MM.1S (cell line): ENCODE measurements around the gene FRMD8.

Experiments
- DNase-seq: peaks from one replicate; pipeline ENCODE4 v3.0.0-alpha.2; 2015
- H2AFZ ChIP-seq: fragments of 300-600 bp; sonication (generic); 2 replicates; pipeline ENCODE4 v1.6.0; 2016; ENCODE audit warnings: antibody characterized with exemption, low read length
- H3F3A ChIP-seq: fragments of 300-600 bp; sonication (generic); 2 replicates; pipeline ENCODE4 v1.6.1; 2016; ENCODE audit warnings: mild to moderate bottlenecking, antibody characterized with exemption, low read length, moderate library complexity, mixed read lengths; ENCODE audit not compliant: insufficient read depth
- H3K27ac ChIP-seq: fragments of 300-600 bp; sonication (generic); 2 replicates; pipeline ENCODE4 v1.5.1; 2016; ENCODE audit warnings: mild to moderate bottlenecking, low read length
- H3K27me3 ChIP-seq: fragments of 300-600 bp; sonication (generic); replicated peaks from 2 replicates; pipeline ENCODE4 v1.6.0; 2016; ENCODE audit warnings: low read length; ENCODE audit not compliant: insufficient read depth
- H3K36me3 ChIP-seq: fragments of 300-600 bp; sonication (generic); replicated peaks from 2 replicates; pipeline ENCODE4 v1.6.1; 2016; ENCODE audit warnings: mild to moderate bottlenecking, low read length, mixed read lengths; ENCODE audit not compliant: insufficient read depth
- H3K4me1 ChIP-seq: fragments of 300-600 bp; sonication (generic); 2 replicates; pipeline ENCODE4 v1.6.1; 2016; ENCODE audit warnings: low read length, mixed read lengths
- H3K4me2 ChIP-seq: fragments of 300-600 bp; sonication (generic); 2 replicates; pipeline ENCODE4 v1.6.0; 2016; ENCODE audit warnings: low read depth, low read length
- H3K4me3 ChIP-seq: fragments of 300-600 bp; sonication (generic); 2 replicates; pipeline ENCODE4 v1.5.1; 2016; ENCODE audit warnings: low read length, mixed read lengths
- H3K79me2 ChIP-seq: fragments of 300-600 bp; sonication (generic); 2 replicates; pipeline ENCODE4 v1.6.1; 2016; ENCODE audit warnings: mixed run types, low read length, mixed read lengths
- H3K9ac ChIP-seq: fragments of 300-600 bp; sonication (generic); 2 replicates; pipeline ENCODE4 v1.6.1; 2016; ENCODE audit warnings: low read length, mixed read lengths
- H3K9me2 ChIP-seq: fragments of 300-600 bp; sonication (generic); replicated peaks from 2 replicates; pipeline ENCODE4 v1.6.1; 2016; ENCODE audit warnings: mild to moderate bottlenecking, low read length, mixed read lengths; ENCODE audit not compliant: insufficient read depth
- H3K9me3 ChIP-seq: fragments of 300-600 bp; sonication (generic); replicated peaks from 2 replicates; pipeline ENCODE4 v1.6.1; 2016; ENCODE audit warnings: mild to moderate bottlenecking, low read length, mixed read lengths; ENCODE audit not compliant: insufficient read depth
- H4K20me1 ChIP-seq: fragments of 300-600 bp; sonication (generic); 2 replicates; pipeline ENCODE4 v1.6.1; 2016; ENCODE audit warnings: mild to moderate bottlenecking, low read length, moderate library complexity, mixed read lengths; ENCODE audit not compliant: insufficient read depth
- EZH2 ChIP-seq: fragments of 300-600 bp; sonication (generic); optimal IDR thresholded peaks from 2 replicates; pipeline ENCODE3; 2017; ENCODE audit warnings: low read depth, mild to moderate bottlenecking, antibody characterized with exemption, low read length, mixed read lengths
- EZH2phosphoT487 ChIP-seq: fragments of 300-600 bp; sonication (generic); IDR thresholded peaks from 2 replicates; pipeline ENCODE4 v1.6.1; 2018; ENCODE audit warnings: antibody characterized with exemption, low read length
- TF ChIP-seq, protein P1 (sequence below): fragments of 300-600 bp; sonication (generic); IDR thresholded peaks from 2 replicates; pipeline ENCODE4 v1.5.1; 2016; ENCODE audit warnings: antibody characterized with exemption, low read length, mixed read lengths

The FRMD8 gene

GRCh38 chr11:65380460-65381119 lies 5.8 kb upstream of the FRMD8 start:
- Histone ChIP-seq H3K79me2 (peaks cover 10% of the 10 kb centered on the region), H2AFZ (no peak overlapping the region), H3K4me2 (peak overlapping the region; percentile 64; the same call in 1 of the 2 replicates), H3K36me3 (no peaks in the 10 kb centered on the region), H3K4me3 (no peak overlapping the region), H3F3A (peaks cover 24% of the 10 kb centered on the region), H3K9me2 (no peaks in the 10 kb centered on the region), H3K9ac (no peak overlapping the region), H3K4me1 (peaks cover 7% of the 10 kb centered on the region), H3K27me3 (no peaks in the 10 kb centered on the region), H4K20me1 (no peaks in the 10 kb centered on the region), H3K27ac (no peak overlapping the region), H3K9me3 (no peaks in the 10 kb centered on the region)
- DNase-seq: no peak
- TF ChIP-seq, protein P1, sequence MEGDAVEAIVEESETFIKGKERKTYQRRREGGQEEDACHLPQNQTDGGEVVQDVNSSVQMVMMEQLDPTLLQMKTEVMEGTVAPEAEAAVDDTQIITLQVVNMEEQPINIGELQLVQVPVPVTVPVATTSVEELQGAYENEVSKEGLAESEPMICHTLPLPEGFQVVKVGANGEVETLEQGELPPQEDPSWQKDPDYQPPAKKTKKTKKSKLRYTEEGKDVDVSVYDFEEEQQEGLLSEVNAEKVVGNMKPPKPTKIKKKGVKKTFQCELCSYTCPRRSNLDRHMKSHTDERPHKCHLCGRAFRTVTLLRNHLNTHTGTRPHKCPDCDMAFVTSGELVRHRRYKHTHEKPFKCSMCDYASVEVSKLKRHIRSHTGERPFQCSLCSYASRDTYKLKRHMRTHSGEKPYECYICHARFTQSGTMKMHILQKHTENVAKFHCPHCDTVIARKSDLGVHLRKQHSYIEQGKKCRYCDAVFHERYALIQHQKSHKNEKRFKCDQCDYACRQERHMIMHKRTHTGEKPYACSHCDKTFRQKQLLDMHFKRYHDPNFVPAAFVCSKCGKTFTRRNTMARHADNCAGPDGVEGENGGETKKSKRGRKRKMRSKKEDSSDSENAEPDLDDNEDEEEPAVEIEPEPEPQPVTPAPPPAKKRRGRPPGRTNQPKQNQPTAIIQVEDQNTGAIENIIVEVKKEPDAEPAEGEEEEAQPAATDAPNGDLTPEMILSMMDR: 0 out of 2 replicates have a peak, but pooled peaks have one; percentile 7
- no peak for TF ChIP-seq EZH2phosphoT487

DNA sequence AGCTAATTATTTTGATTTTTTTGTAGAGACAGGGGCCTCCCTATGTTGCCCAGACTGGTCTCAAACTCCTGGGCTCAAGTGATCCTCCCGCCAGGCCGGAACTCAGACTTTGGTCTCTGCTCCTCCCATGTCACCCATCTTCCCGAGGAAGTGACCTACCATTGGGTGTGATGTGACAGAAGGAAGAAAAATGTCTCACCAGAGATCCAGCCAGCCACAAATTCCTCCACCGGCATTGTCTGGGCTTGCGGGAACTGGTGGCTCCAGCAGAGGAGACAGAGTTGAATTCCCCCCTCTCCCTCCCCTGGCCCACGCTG lies 4.8 kb upstream of the FRMD8 start:
- H3K27me3 ChIP-seq: no peaks in the 10 kb centered on the region
- H3K9ac ChIP-seq: peak overlapping the region; percentile 87
- TF ChIP-seq, protein P1: no peak
- no peak for TF ChIP-seq EZH2phosphoT487
- TF ChIP-seq EZH2: no peak
- H3K9me3 ChIP-seq: no peaks in the 10 kb centered on the region
- H3K4me1 ChIP-seq: peaks cover 12% of the 10 kb centered on the region
- peak overlapping the region; percentile 91 for H3K27ac ChIP-seq
- H3K9me2 ChIP-seq: no peaks in the 10 kb centered on the region
- no peaks in the 10 kb centered on the region for H4K20me1 ChIP-seq
- peaks cover 14% of the 10 kb centered on the region for H3K79me2 ChIP-seq
- peak overlapping the region; percentile 32 for H2AFZ ChIP-seq
- H3K36me3 ChIP-seq: no peaks in the 10 kb centered on the region
- H3K4me2 ChIP-seq: peak overlapping the region; percentile 64
- H3K4me3 ChIP-seq: peak overlapping the region; percentile 59
- DNase-seq: no peak
- H3F3A ChIP-seq: peaks cover 25% of the 10 kb centered on the region

DNA sequence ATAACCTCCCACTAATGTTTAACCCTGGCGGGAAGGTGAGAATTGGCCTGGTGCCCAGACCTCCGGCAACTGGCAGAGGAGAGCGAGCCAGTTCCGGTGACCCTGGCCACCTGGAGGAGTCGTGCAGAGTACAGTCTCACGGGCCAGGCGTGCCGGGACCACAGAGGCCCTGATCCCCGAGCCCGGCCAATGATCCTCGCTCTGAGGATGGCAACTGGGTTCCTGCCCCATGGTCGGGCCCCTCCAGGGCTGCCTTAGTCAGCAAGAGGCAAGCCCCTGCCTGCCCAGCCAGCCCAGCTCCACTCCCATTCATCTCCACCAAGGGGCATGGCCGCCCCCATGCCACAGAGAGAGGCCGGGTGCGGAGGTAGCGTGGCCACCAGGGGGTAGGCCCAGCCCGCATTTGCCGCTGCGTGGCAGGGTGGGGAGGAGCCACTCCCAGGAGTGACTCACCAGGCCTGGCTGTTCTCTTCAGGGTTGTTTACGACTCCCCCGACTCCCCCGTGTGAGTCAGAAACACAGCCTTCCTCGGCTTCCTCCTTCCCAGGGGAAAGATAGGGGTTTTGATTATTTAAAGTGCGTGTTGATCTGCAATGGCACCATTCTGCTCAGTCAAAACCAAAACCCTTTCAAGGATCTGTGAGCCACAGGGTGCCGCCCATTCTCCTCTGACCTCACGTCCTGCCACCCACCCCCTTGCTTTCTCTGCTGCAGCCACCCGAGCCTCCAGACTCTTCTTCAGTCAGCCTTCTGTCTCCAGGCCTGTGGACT lies 4.2 kb upstream of the FRMD8 start, which contains the start of gene SLC25A45:
SLC25A45 (minus strand) TSS at position 614 of the 771 bp plus-strand sequence. CDS start 695 bp downstream, outside the sequence.
- TF ChIP-seq EZH2: no peak
- TF ChIP-seq, protein P1: peak; percentile 74
- H2AFZ ChIP-seq: peak within 1 kb of the TSS; percentile 32
- H3K9ac ChIP-seq: peak within 1 kb of the TSS; percentile 87
- peaks cover 12% of the 10 kb centered on the region for H3K4me1 ChIP-seq
- peaks cover 20% of the 10 kb centered on the region for H3K79me2 ChIP-seq
- no peaks in the 10 kb centered on the region for H3K36me3 ChIP-seq
- no peaks in the 10 kb centered on the region for H3K9me3 ChIP-seq
- peak; percentile 85 for DNase-seq
- no peaks in the 10 kb centered on the region for H4K20me1 ChIP-seq
- no peaks in the 10 kb centered on the region for H3K9me2 ChIP-seq
- peak within 1 kb of the TSS; percentile 59 for H3K4me3 ChIP-seq
- H3K27ac ChIP-seq: peak within 1 kb of the TSS; percentile 91
- no peaks in the 10 kb centered on the region for H3K27me3 ChIP-seq
- peak within 1 kb of the TSS; percentile 64 for H3K4me2 ChIP-seq
- peaks cover 29% of the 10 kb centered on the region for H3F3A ChIP-seq
